VCaP (cell line): ENCODE data around the gene GOT1.

Source experiments
- H3K27ac ChIP-seq: fragments of 450-650 bp; 2 replicates; pipeline ENCODE4 v1.5.1; 2017
- CTCF ChIP-seq: fragments of 450-650 bp; conservative IDR thresholded peaks from 2 replicates; pipeline ENCODE4 v1.5.1; 2017; ENCODE audit warnings: mild to moderate bottlenecking, moderate library complexity

The GOT1 gene

GRCh38 chr10:99426689-99427088 lies 3.7 kb downstream of the GOT1 start:
- TF ChIP-seq CTCF, result no peak
- H3K27ac ChIP-seq, result no peak overlapping the region

- no peak overlapping the region for H3K27ac ChIP-seq
- TF ChIP-seq CTCF, result no peak
Measured at GRCh38 chr10:99425204-99425603, 5.2 kb downstream of the GOT1 start.

- no peak overlapping the region for H3K27ac ChIP-seq
- no peak for TF ChIP-seq CTCF
Measured at GRCh38 chr10:99424656-99425055, 5.8 kb downstream of the GOT1 start.

GRCh38 chr10:99422529-99423096 lies 7.8 kb downstream of the GOT1 start:
- H3K27ac ChIP-seq, result no peak overlapping the region
- TF ChIP-seq CTCF, result no peak

GRCh38 chr10:99421233-99421739 lies 9.1 kb downstream of the GOT1 start:
- H3K27ac ChIP-seq, result no peak overlapping the region
- no peak for TF ChIP-seq CTCF

GRCh38 chr10:99419688-99420087 lies 10.7 kb downstream of the GOT1 start:
- no peak for TF ChIP-seq CTCF
- H3K27ac ChIP-seq, result no peak overlapping the region

GRCh38 chr10:99418910-99419624 lies 11.4 kb downstream of the GOT1 start:
- no peak for TF ChIP-seq CTCF
- H3K27ac ChIP-seq, result no peak overlapping the region
